Vagina (tissue), 2 donors: ENCODE results near the gene TLCD3A. TPM values are rescaled to one million over a fixed set of nuclear protein-coding genes. Genes with fewer than 3 reads are reported as not detected.
"Not testable (repeated sequence)": the region's sequence is repeated elsewhere in the genome, so short reads cannot be mapped to it uniquely, and the experiment has no call there.

Source experiments
- DNase-seq, 2 donors: peaks; one replicate each; pipeline ENCODE4 v3.0.0-alpha.2; 2017; ENCODE audit errors: extremely low spot score in 2 of 2
- H3K27ac ChIP-seq: fragments of 200-600 bp; sonication (generic); one replicate; pipeline ENCODE4 v1.5.1; 2019
- H3K27me3 ChIP-seq: fragments of 200-600 bp; sonication (generic); one replicate; pipeline ENCODE4 v1.5.1; 2019
- H3K36me3 ChIP-seq, 2 donors: fragments of 200-600 bp; sonication (generic); one replicate each; pipeline ENCODE4 v1.5.1; 2017 to 2019
- H3K4me1 ChIP-seq: fragments of 200-600 bp; sonication (generic); one replicate; pipeline ENCODE4 v1.5.1; 2019
- H3K4me3 ChIP-seq, 2 donors: fragments of 200-600 bp; sonication (generic); 1 replicate in 1 of 2; 2 replicates in 1 of 2; pipeline ENCODE4 v1.5.1; 2016 to 2019
- H3K9me3 ChIP-seq: fragments of 200-600 bp; sonication (generic); one replicate; pipeline ENCODE4 v1.5.1; 2019
- CTCF ChIP-seq, 3 experiments: fragments of 450-650 bp in 2 of 3; fragments of 200-600 bp in 1 of 3; sonication (generic) in 1 of 3; IDR thresholded peaks; one replicate each; pipeline ENCODE4 v1.5.1; 2017 to 2019; ENCODE audit warnings: antibody characterized with exemption in 3 of 3, mild to moderate bottlenecking in 2 of 3, moderate library complexity in 2 of 3
- POLR2A ChIP-seq, 2 donors: fragments of 450-650 bp; IDR thresholded peaks; one replicate each; pipeline ENCODE4 v1.6.1; 2017; ENCODE audit warnings: antibody characterized with exemption in 2 of 2, mild to moderate bottlenecking in 2 of 2, moderate library complexity in 2 of 2
- POLR2AphosphoS5 ChIP-seq, 2 donors: sonication (generic); formaldehyde crosslinking; IDR thresholded peaks; one replicate each; pipeline ENCODE4 v1.9.0; 2017; ENCODE audit warnings: antibody characterized with exemption in 2 of 2, mild to moderate bottlenecking in 2 of 2, low read depth in 1 of 2; ENCODE audit not compliant: insufficient read depth in 1 of 2
- intact Hi-C: fragments of 100-400 bp; cut with DNase I; formaldehyde crosslinking; loops from one replicate; pipeline ENCODE4 v1.15.1; 2023
- total RNA-seq: library from RNA; depleted of rRNA; stranded (reverse); fragments of >200 nt; gene quantifications from one replicate; pipeline ENCODE4 v1.2.3, GENCODE V29; 2016

The TLCD3A gene
- total RNA-seq, 1 donor from 2014 or later: 18.7 TPM

- Histone ChIP-seq H3K4me1 (peaks cover 21% of the 10 kb centered on the region), H3K4me3 (peak overlapping the region; percentile 55 to 83), H3K27me3 (no peaks in the 10 kb centered on the region), H3K27ac (no peak overlapping the region), H3K9me3 (no peaks in the 10 kb centered on the region), H3K36me3 (peaks cover 0 to 22% of the 10 kb centered on the region in 2 donors)
- intact Hi-C loops: no loop called here
- no peak for TF ChIP-seq POLR2AphosphoS5 (IDR thresholded peaks at IDR 0.05; ENCODE audit: insufficient read depth in 1 of 2, low read depth in 1 of 2)
- no peak for TF ChIP-seq POLR2A (IDR thresholded peaks at IDR 0.05)
- TF ChIP-seq CTCF (IDR thresholded peaks at IDR 0.05): no peak
- no peak for DNase-seq
Measured at GRCh38 chr17:750431-751037, 18.1 kb downstream of the TLCD3A start.

GRCh38 chr17:751269-752001 lies 19.0 kb downstream of the TLCD3A start:
- peak overlapping the region; percentile 55 to 83 for H3K4me3 ChIP-seq
- no peaks in the 10 kb centered on the region for H3K27me3 ChIP-seq
- peaks cover 0 to 13% of the 10 kb centered on the region in 2 donors for H3K36me3 ChIP-seq
- H3K27ac ChIP-seq: peak overlapping the region; percentile 90
- H3K4me1 ChIP-seq: peaks cover 21% of the 10 kb centered on the region
- intact Hi-C loops: no loop called here
- TF ChIP-seq POLR2A (IDR thresholded peaks at IDR 0.05): no peak
- no peak for TF ChIP-seq CTCF (IDR thresholded peaks at IDR 0.05)
- no peak for TF ChIP-seq POLR2AphosphoS5 (IDR thresholded peaks at IDR 0.05; ENCODE audit: insufficient read depth in 1 of 2, low read depth in 1 of 2)
- DNase-seq: no peak
- no peaks in the 10 kb centered on the region for H3K9me3 ChIP-seq

- Histone ChIP-seq H3K27ac (peak within 1 kb of the TSS; percentile 90), H3K4me1 (peaks cover 21% of the 10 kb centered on the region), H3K36me3 (peaks cover 0 to 6% of the 10 kb centered on the region in 2 donors), H3K4me3 (peak within 1 kb of the TSS; percentile 55 to 83), H3K9me3 (no peaks in the 10 kb centered on the region), H3K27me3 (no peaks in the 10 kb centered on the region)
- no peak for DNase-seq
- peak; percentile 54 to 62 for TF ChIP-seq POLR2AphosphoS5 (IDR thresholded peaks at IDR 0.05; ENCODE audit: insufficient read depth in 1 of 2, low read depth in 1 of 2)
- TF ChIP-seq CTCF (IDR thresholded peaks at IDR 0.05): peak; percentile 76 to 99 (median 97)
- TF ChIP-seq POLR2A (IDR thresholded peaks at IDR 0.05): peak in 1 of 2 donors; percentile 77
- intact Hi-C loops: no loop called here
Measured at GRCh38 chr17:752002-752619, 19.7 kb downstream of the TLCD3A start, which contains the start of gene GEMIN4. Gene GEMIN4 (minus strand): TSS chr17:752264. CDS start chr17:752142, 122 bp downstream.

- DNase-seq: no peak
- intact Hi-C loops: no loop called here
- TF ChIP-seq POLR2AphosphoS5 (IDR thresholded peaks at IDR 0.05; ENCODE audit: insufficient read depth in 1 of 2, low read depth in 1 of 2) (peak in 1 of 2 donors; percentile 38), POLR2A (IDR thresholded peaks at IDR 0.05) (no peak)
Measured at GRCh38 chr17:752620-753219, 20.3 kb downstream of the TLCD3A start.

GRCh38 chr17:753418-753817 lies 21.0 kb downstream of the TLCD3A start:
- peaks cover 21% of the 10 kb centered on the region for H3K4me1 ChIP-seq
- H3K36me3 ChIP-seq: peaks cover 0 to 13% of the 10 kb centered on the region in 2 donors
- no peak overlapping the region for H3K27ac ChIP-seq
- no peaks in the 10 kb centered on the region for H3K9me3 ChIP-seq
- no peaks in the 10 kb centered on the region for H3K27me3 ChIP-seq
- TF ChIP-seq CTCF (IDR thresholded peaks at IDR 0.05) (no peak), POLR2A (IDR thresholded peaks at IDR 0.05) (no peak), POLR2AphosphoS5 (IDR thresholded peaks at IDR 0.05; ENCODE audit: insufficient read depth in 1 of 2, low read depth in 1 of 2) (no peak)
- no peak overlapping the region for H3K4me3 ChIP-seq
- intact Hi-C loops: no loop called here
- DNase-seq: no peak

More at GRCh38 chr17:752620-753219, 20.3 kb downstream of the TLCD3A start:
- Histone ChIP-seq H3K4me1 (peaks cover 21% of the 10 kb centered on the region), H3K27ac (peak overlapping the region; percentile 90), H3K27me3 (no peaks in the 10 kb centered on the region), H3K9me3 (no peaks in the 10 kb centered on the region), H3K4me3 (peak overlapping the region; percentile 55 to 83), H3K36me3 (peaks cover 0 to 6% of the 10 kb centered on the region in 2 donors)

GRCh38 chr17:755319-755961 lies 23.0 kb downstream of the TLCD3A start:
- H3K27me3 ChIP-seq, H3K9me3 ChIP-seq, H3K4me3 ChIP-seq, DNase-seq, H3K27ac ChIP-seq, intact Hi-C loops: not testable (repeated sequence)
- Histone ChIP-seq H3K4me1 (peaks cover 12% of the 10 kb centered on the region), H3K36me3 (peaks cover 0 to 30% of the 10 kb centered on the region in 2 donors)

GRCh38 chr17:756010-756567 lies 23.7 kb downstream of the TLCD3A start:
- intact Hi-C loops, DNase-seq, H3K27ac ChIP-seq, H3K4me3 ChIP-seq, H3K27me3 ChIP-seq, H3K4me1 ChIP-seq, H3K9me3 ChIP-seq: not testable (repeated sequence)
- peaks cover 0 to 31% of the 10 kb centered on the region in 2 donors for H3K36me3 ChIP-seq
